ENCODE measurements around the gene C6orf136. TPM values are rescaled to one million over a fixed set of nuclear protein-coding genes. Genes with fewer than 3 reads are reported as not detected.

Gene C6orf136
- total and polyA plus RNA-seq, 9 of the 15 experiments (the other 6 are each of a cell fraction or from before 2014, with no cell fraction given) = 14.1 to 63.1 (median 18.4) TPM

DNA sequence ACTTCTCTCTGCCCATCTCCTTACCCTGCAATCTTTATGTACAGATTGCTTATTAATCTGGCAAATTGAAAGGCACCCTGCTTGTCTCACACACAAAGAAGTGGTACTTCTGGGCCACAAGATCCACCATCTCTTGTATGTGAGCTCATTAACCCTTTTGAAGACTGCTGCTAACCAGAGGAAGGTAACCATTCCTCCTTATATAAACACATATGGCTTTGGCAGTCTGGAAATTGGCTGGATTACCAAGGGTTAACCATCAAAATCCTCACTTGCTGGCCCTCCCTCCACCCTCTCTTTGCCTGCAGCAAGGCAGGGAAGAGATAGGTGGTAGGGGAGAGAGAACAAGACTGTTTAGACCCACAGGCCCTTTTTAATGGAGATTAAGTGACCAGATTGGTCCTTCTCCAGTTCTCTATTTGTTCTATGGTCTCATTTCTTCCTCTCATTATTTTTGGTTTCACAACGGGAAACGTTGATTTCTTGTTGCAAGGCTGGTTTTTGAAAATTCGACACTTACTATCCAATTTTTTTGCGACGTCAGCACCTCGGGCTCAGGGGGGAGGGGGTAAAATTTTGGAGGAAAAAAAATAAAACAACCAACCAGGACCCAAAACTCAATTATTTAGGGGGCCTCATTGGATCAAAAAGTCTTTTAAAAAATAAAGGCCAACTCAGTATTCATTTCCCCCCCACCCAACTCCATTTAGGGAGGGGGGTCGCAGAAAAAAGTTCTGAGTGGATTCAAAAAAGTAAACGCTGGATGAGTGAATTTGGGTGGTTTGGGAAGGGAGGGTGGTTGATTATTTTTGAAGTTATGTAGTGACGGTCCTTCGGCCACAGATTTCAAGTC, 30.7 kb upstream of the C6orf136 start (continued):
- TF ChIP-seq, protein P1, sequence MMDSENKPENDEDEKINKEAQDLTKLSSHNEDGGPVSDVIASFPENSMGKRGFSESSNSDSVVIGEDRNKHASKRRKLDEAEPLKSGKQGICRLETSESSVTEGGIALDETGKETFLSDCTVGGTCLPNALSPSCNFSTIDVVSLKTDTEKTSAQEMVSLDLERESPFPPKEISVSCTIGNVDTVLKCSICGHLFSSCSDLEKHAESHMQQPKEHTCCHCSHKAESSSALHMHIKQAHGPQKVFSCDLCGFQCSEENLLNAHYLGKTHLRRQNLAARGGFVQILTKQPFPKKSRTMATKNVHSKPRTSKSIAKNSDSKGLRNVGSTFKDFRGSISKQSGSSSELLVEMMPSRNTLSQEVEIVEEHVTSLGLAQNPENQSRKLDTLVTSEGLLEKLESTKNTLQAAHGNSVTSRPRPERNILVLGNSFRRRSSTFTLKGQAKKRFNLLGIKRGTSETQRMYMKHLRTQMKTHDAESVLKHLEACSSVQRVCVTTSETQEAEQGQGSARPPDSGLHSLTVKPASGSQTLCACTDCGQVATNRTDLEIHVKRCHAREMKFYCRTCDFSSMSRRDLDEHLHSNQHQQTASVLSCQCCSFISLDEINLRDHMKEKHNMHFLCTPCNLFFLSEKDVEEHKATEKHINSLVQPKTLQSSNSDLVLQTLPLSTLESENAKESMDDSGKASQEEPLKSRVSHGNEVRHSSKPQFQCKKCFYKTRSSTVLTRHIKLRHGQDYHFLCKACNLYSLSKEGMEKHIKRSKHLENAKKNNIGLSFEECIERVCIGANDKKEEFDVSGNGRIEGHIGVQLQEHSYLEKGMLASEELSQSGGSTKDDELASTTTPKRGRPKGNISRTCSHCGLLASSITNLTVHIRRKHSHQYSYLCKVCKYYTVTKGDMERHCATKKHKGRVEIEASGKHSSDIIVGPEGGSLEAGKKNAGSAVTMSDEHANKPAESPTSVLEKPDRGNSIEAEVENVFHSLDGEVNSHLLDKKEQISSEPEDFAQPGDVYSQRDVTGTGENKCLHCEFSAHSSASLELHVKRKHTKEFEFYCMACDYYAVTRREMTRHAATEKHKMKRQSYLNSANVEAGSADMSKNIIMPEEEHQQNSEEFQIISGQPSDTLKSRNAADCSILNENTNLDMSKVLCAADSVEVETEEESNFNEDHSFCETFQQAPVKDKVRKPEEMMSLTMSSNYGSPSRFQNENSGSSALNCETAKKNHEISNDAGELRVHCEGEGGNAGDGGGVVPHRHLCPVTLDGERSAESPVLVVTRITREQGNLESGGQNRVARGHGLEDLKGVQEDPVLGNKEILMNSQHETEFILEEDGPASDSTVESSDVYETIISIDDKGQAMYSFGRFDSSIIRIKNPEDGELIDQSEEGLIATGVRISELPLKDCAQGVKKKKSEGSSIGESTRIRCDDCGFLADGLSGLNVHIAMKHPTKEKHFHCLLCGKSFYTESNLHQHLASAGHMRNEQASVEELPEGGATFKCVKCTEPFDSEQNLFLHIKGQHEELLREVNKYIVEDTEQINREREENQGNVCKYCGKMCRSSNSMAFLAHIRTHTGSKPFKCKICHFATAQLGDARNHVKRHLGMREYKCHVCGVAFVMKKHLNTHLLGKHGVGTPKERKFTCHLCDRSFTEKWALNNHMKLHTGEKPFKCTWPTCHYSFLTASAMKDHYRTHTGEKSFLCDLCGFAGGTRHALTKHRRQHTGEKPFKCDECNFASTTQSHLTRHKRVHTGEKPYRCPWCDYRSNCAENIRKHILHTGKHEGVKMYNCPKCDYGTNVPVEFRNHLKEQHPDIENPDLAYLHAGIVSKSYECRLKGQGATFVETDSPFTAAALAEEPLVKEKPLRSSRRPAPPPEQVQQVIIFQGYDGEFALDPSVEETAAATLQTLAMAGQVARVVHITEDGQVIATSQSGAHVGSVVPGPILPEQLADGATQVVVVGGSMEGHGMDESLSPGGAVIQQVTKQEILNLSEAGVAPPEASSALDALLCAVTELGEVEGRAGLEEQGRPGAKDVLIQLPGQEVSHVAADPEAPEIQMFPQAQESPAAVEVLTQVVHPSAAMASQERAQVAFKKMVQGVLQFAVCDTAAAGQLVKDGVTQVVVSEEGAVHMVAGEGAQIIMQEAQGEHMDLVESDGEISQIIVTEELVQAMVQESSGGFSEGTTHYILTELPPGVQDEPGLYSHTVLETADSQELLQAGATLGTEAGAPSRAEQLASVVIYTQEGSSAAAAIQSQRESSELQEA (IDR thresholded peaks at IDR 0.05; ENCODE audit: low read depth) = no peak
- 0 out of 2 replicates have a peak, but pooled peaks have one; percentile 73 for TF ChIP-seq RHOXF2B (CRISPR knock-in tag; conservative IDR thresholded peaks at IDR 0.05)
- TF ChIP-seq ADNP (tag; IDR thresholded peaks at IDR 0.05) = no peak
- TF ChIP-seq HEY1 (CRISPR knock-in tag; IDR thresholded peaks at IDR 0.05; ENCODE audit: borderline replicate concordance) = no peak
- TF ChIP-seq ZNF134 (CRISPR knock-in tag; conservative IDR thresholded peaks at IDR 0.05) = no peak
- TF ChIP-seq, protein P2, sequence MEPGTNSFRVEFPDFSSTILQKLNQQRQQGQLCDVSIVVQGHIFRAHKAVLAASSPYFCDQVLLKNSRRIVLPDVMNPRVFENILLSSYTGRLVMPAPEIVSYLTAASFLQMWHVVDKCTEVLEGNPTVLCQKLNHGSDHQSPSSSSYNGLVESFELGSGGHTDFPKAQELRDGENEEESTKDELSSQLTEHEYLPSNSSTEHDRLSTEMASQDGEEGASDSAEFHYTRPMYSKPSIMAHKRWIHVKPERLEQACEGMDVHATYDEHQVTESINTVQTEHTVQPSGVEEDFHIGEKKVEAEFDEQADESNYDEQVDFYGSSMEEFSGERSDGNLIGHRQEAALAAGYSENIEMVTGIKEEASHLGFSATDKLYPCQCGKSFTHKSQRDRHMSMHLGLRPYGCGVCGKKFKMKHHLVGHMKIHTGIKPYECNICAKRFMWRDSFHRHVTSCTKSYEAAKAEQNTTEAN (CRISPR knock-in tag; IDR thresholded peaks at IDR 0.05) = no peak; the same call in 1 of the 2 replicates
- peak; percentile 44 for TF ChIP-seq HNRNPK (IDR thresholded peaks at IDR 0.05; ENCODE audit: low read depth, low read length, poor library complexity, severe bottlenecking)
- TF ChIP-seq, protein P3, sequence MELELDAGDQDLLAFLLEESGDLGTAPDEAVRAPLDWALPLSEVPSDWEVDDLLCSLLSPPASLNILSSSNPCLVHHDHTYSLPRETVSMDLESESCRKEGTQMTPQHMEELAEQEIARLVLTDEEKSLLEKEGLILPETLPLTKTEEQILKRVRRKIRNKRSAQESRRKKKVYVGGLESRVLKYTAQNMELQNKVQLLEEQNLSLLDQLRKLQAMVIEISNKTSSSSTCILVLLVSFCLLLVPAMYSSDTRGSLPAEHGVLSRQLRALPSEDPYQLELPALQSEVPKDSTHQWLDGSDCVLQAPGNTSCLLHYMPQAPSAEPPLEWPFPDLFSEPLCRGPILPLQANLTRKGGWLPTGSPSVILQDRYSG (tag; conservative IDR thresholded peaks at IDR 0.05; ENCODE audit: low read depth) = no peak
- no peak; a peak in 1 of 4 replicates for TF ChIP-seq SRF (CRISPR knock-in tag; IDR thresholded peaks at IDR 0.05)
- TF ChIP-seq TAF7 (tag; IDR thresholded peaks at IDR 0.05) = no peak
- TF ChIP-seq NFRKB (IDR thresholded peaks at IDR 0.05; ENCODE audit: low read depth) = no peak
- TF ChIP-seq ZNF79 (CRISPR knock-in tag; IDR thresholded peaks at IDR 0.05; ENCODE audit: low read depth) = no peak
- TF ChIP-seq MYBL2 (IDR thresholded peaks at IDR 0.05; ENCODE audit: low read depth) = no peak
- TF ChIP-seq MYBL2 (CRISPR knock-in tag; IDR thresholded peaks at IDR 0.05; ENCODE audit: borderline replicate concordance) = no peak
- TF ChIP-seq KLF1 (tag; IDR thresholded peaks at IDR 0.05) = no peak
- no peak for TF ChIP-seq ZNF12 (CRISPR knock-in tag; IDR thresholded peaks at IDR 0.05)

All from K562 (cell line).